ENCODE data around the gene BCL2.

Gene BCL2

GRCh38 chr18:63303547-63303946 is 16.0 kb downstream of the BCL2 start:
- H4K20me1 ChIP-seq (ENCODE audit: insufficient read depth) = no peaks in the 10 kb centered on the region
- H3K9ac ChIP-seq = no peak overlapping the region
- H2AFZ ChIP-seq (ENCODE audit: low read depth) = no peak overlapping the region
- H3K4me2 ChIP-seq = no peak overlapping the region
- H3K27me3 ChIP-seq (ENCODE audit: insufficient read depth, low read depth) = no peaks in the 10 kb centered on the region
- H3K36me3 ChIP-seq (ENCODE audit: insufficient read depth) = no peaks in the 10 kb centered on the region
- no peak for TF ChIP-seq CTCF (conservative IDR thresholded peaks at IDR 0.05; ENCODE audit: low read depth, low read length)
- H3K79me2 ChIP-seq (ENCODE audit: insufficient read depth, low read depth) = peaks cover 92% of the 10 kb centered on the region; the same call in 1 of the 2 replicates
- no peak overlapping the region for H3K27ac ChIP-seq
- peaks cover 79% of the 10 kb centered on the region for H3K4me1 ChIP-seq (ENCODE audit: low read depth, poor library complexity, severe bottlenecking)
- no peak overlapping the region for H3K4me3 ChIP-seq (IDR thresholded peaks at IDR 0.05; ENCODE audit: insufficient read depth, low read depth, low read length)

- Histone ChIP-seq H3K9ac (no peak overlapping the region), H3K36me3 (ENCODE audit: insufficient read depth) (no peaks in the 10 kb centered on the region), H3K4me1 (ENCODE audit: low read depth, poor library complexity, severe bottlenecking) (peaks cover 79% of the 10 kb centered on the region), H3K27me3 (ENCODE audit: insufficient read depth, low read depth) (no peaks in the 10 kb centered on the region), H3K4me2 (no peak overlapping the region), H3K27ac (no peak overlapping the region), H3K79me2 (ENCODE audit: insufficient read depth, low read depth) (peaks cover 94% of the 10 kb centered on the region; the same call in 1 of the 2 replicates), H3K4me3 (IDR thresholded peaks at IDR 0.05; ENCODE audit: insufficient read depth, low read depth, low read length) (no peak overlapping the region), H2AFZ (ENCODE audit: low read depth) (no peak overlapping the region), H4K20me1 (ENCODE audit: insufficient read depth) (no peaks in the 10 kb centered on the region)
- TF ChIP-seq CTCF (conservative IDR thresholded peaks at IDR 0.05; ENCODE audit: low read depth, low read length) = no peak
These were observed 16.7 kb downstream of the BCL2 start for GRCh38 chr18:63302636-63303405.

GRCh38 chr18:63302220-63302619 is 17.3 kb downstream of the BCL2 start:
- Histone ChIP-seq H3K79me2 (ENCODE audit: insufficient read depth, low read depth) (peaks cover 91% of the 10 kb centered on the region; the same call in 1 of the 2 replicates), H3K27me3 (ENCODE audit: insufficient read depth, low read depth) (no peaks in the 10 kb centered on the region), H3K9ac (no peak overlapping the region), H4K20me1 (ENCODE audit: insufficient read depth) (no peaks in the 10 kb centered on the region), H3K4me1 (ENCODE audit: low read depth, poor library complexity, severe bottlenecking) (peaks cover 73% of the 10 kb centered on the region), H3K4me2 (no peak overlapping the region), H3K27ac (no peak overlapping the region), H3K4me3 (IDR thresholded peaks at IDR 0.05; ENCODE audit: insufficient read depth, low read depth, low read length) (no peak overlapping the region), H2AFZ (ENCODE audit: low read depth) (no peak overlapping the region), H3K36me3 (ENCODE audit: insufficient read depth) (no peaks in the 10 kb centered on the region)
- TF ChIP-seq CTCF (conservative IDR thresholded peaks at IDR 0.05; ENCODE audit: low read depth, low read length) = no peak

- Histone ChIP-seq H3K79me2 (ENCODE audit: insufficient read depth, low read depth) (peaks cover 84% of the 10 kb centered on the region; the same call in 1 of the 2 replicates), H2AFZ (ENCODE audit: low read depth) (no peak overlapping the region)
These were observed 18.1 kb downstream of the BCL2 start for GRCh38 chr18:63301434-63301833.

More at GRCh38 chr18:63301434-63301833, 18.1 kb downstream of the BCL2 start:
- no peak for TF ChIP-seq CTCF (conservative IDR thresholded peaks at IDR 0.05; ENCODE audit: low read depth, low read length)
- H3K27ac ChIP-seq = no peak overlapping the region
- no peaks in the 10 kb centered on the region for H4K20me1 ChIP-seq (ENCODE audit: insufficient read depth)
- no peak overlapping the region for H3K4me3 ChIP-seq (IDR thresholded peaks at IDR 0.05; ENCODE audit: insufficient read depth, low read depth, low read length)
- H3K27me3 ChIP-seq (ENCODE audit: insufficient read depth, low read depth) = no peaks in the 10 kb centered on the region
- no peak overlapping the region for H3K9ac ChIP-seq
- no peaks in the 10 kb centered on the region for H3K36me3 ChIP-seq (ENCODE audit: insufficient read depth)
- H3K4me1 ChIP-seq (ENCODE audit: low read depth, poor library complexity, severe bottlenecking) = peaks cover 67% of the 10 kb centered on the region
- H3K4me2 ChIP-seq = no peak overlapping the region

All from KMS-11 (cell line).